Spleen (tissue), 7 donors: ENCODE data around the gene NCK2.

ENCODE experiments used
- CTCF ChIP-seq, 11 experiments: fragments of 200-600 bp in 7 of 11; fragments of 450-650 bp in 4 of 11; sonication (generic) in 4 of 11; IDR thresholded peaks in 8 of 11; conservative IDR thresholded peaks in 3 of 11; 1 replicate in 7 of 11; 2 replicates in 4 of 11; pipeline versions ENCODE4 v1.4.0 to v1.8.0; 2016 to 2021; ENCODE audit warnings: antibody characterized with exemption in 11 of 11, inconsistent platforms in 4 of 11, mild to moderate bottlenecking in 1 of 11
- POLR2A ChIP-seq, 3 donors: fragments of 450-650 bp; IDR thresholded peaks; one replicate each; pipeline ENCODE4 v1.5.1; 2017; ENCODE audit warnings: antibody characterized with exemption in 3 of 3, mild to moderate bottlenecking in 1 of 3
- donor health status: DM: no; HTN: no; CAD: no; lungs with moderate emphysema.
- donor health status: DM: no; HTN: no; CAD: no.
- donor health status: DM: no; HTN: no; CAD: no.

DNA sequence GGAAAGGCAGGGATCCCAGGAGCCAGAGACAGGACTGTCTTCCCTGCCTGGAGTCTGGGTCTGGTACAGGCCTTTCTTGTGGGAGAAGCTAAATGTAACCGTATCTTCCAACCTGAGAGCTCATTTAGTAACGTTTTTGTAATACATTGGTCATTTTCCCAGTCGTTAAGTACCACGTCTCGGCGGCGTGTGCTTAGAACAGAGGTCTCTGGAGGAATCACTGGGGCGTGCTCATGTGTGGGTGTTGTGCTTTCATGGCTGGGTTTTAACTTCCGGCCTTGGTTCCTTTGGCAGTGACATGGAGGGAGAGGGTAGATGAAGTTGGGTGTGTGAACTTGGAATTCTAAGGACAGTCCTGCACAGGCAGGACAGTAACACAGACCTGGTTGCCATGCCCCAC is 79.7 kb downstream of the NCK2 start:
- TF ChIP-seq CTCF (IDR thresholded peaks at IDR 0.05 in 8 of 11, conservative IDR thresholded peaks at IDR 0.05 in 3 of 11) (no peak), POLR2A (IDR thresholded peaks at IDR 0.05) (no peak)
